KOPT-K1 (cell line): ENCODE measurements around the gene BRD2.

Experiments
- H3K27ac ChIP-seq: fragments of 200-600 bp; sonication (generic); 2 replicates; pipeline ENCODE4 v1.5.1; 2016; ENCODE audit warnings: antibody characterized with exemption, mild to moderate bottlenecking, low read depth, low read length; ENCODE audit not compliant: poor library complexity, severe bottlenecking
- H3K36me3 ChIP-seq: fragments of 200-600 bp; sonication (generic); 2 replicates; pipeline ENCODE4 v1.5.1; 2017; ENCODE audit warnings: antibody characterized with exemption, mild to moderate bottlenecking, low read length, moderate library complexity; ENCODE audit not compliant: insufficient read depth
- H3K9me3 ChIP-seq: fragments of 200-600 bp; sonication (generic); 2 replicates; pipeline ENCODE4 v1.5.1; 2017; ENCODE audit warnings: antibody characterized with exemption, low read length, mild to moderate bottlenecking; ENCODE audit not compliant: insufficient read depth, poor library complexity, severe bottlenecking

BRD2 gene

GRCh38 chr6:32989368-32989767 is 21.0 kb downstream of the BRD2 start:
- H3K36me3 ChIP-seq, result no peaks in the 10 kb centered on the region
- H3K9me3 ChIP-seq, result no peaks in the 10 kb centered on the region
- no peak overlapping the region for H3K27ac ChIP-seq

- no peaks in the 10 kb centered on the region for H3K9me3 ChIP-seq
- no peak overlapping the region for H3K27ac ChIP-seq
- H3K36me3 ChIP-seq, result no peaks in the 10 kb centered on the region
These were observed 23.6 kb downstream of the BRD2 start for GRCh38 chr6:32991972-32992371.

GRCh38 chr6:32993363-32993973 is 25.1 kb downstream of the BRD2 start:
- H3K36me3 ChIP-seq, result no peaks in the 10 kb centered on the region
- no peaks in the 10 kb centered on the region for H3K9me3 ChIP-seq
- no peak overlapping the region for H3K27ac ChIP-seq

- no peaks in the 10 kb centered on the region for H3K9me3 ChIP-seq
- H3K27ac ChIP-seq, result no peak overlapping the region
- H3K36me3 ChIP-seq, result no peaks in the 10 kb centered on the region
These were observed 27.1 kb downstream of the BRD2 start for GRCh38 chr6:32995448-32995847.

GRCh38 chr6:33000055-33000454 is 31.7 kb downstream of the BRD2 start:
- Histone ChIP-seq H3K27ac (no peak overlapping the region), H3K9me3 (no peaks in the 10 kb centered on the region), H3K36me3 (no peaks in the 10 kb centered on the region)

- H3K9me3 ChIP-seq, result no peaks in the 10 kb centered on the region
- H3K27ac ChIP-seq, result no peak overlapping the region
- H3K36me3 ChIP-seq, result no peaks in the 10 kb centered on the region
These were observed 33.3 kb downstream of the BRD2 start for GRCh38 chr6:33001685-33002084.

- H3K27ac ChIP-seq, result no peak overlapping the region
- no peaks in the 10 kb centered on the region for H3K36me3 ChIP-seq
- H3K9me3 ChIP-seq, result no peaks in the 10 kb centered on the region
These were observed 36.5 kb downstream of the BRD2 start for GRCh38 chr6:33004940-33005339.

- Histone ChIP-seq H3K27ac (no peak overlapping the region), H3K9me3 (no peaks in the 10 kb centered on the region), H3K36me3 (no peaks in the 10 kb centered on the region)
These were observed 39.5 kb downstream of the BRD2 start for GRCh38 chr6:33007831-33008400.

- Histone ChIP-seq H3K36me3 (no peaks in the 10 kb centered on the region), H3K9me3 (no peaks in the 10 kb centered on the region), H3K27ac (no peak within 1 kb of the TSS)
These were observed 40.8 kb downstream of the BRD2 start, which contains the start of gene HLA-DOA for GRCh38 chr6:33008944-33009861. HLA-DOA (minus strand) TSS chr6:33009591.

- Histone ChIP-seq H3K27ac (no peak overlapping the region), H3K9me3 (no peaks in the 10 kb centered on the region)
These were observed 42.0 kb downstream of the BRD2 start for GRCh38 chr6:33010356-33010755.

GRCh38 chr6:33013608-33014007 is 45.2 kb downstream of the BRD2 start:
- H3K36me3 ChIP-seq, result no peaks in the 10 kb centered on the region
- no peaks in the 10 kb centered on the region for H3K9me3 ChIP-seq
- no peak overlapping the region for H3K27ac ChIP-seq

More at GRCh38 chr6:33010356-33010755, 42.0 kb downstream of the BRD2 start:
- no peaks in the 10 kb centered on the region for H3K36me3 ChIP-seq

- Histone ChIP-seq H3K27ac (no peak overlapping the region), H3K9me3 (no peaks in the 10 kb centered on the region), H3K36me3 (no peaks in the 10 kb centered on the region)
These were observed 46.6 kb downstream of the BRD2 start for GRCh38 chr6:33014841-33015634.

GRCh38 chr6:33015798-33016197 is 47.4 kb downstream of the BRD2 start:
- Histone ChIP-seq H3K27ac (no peak overlapping the region), H3K36me3 (no peaks in the 10 kb centered on the region), H3K9me3 (no peaks in the 10 kb centered on the region)

GRCh38 chr6:33017018-33017417 is 48.6 kb downstream of the BRD2 start:
- no peaks in the 10 kb centered on the region for H3K36me3 ChIP-seq
- H3K27ac ChIP-seq, result no peak overlapping the region
- H3K9me3 ChIP-seq, result no peaks in the 10 kb centered on the region
